Measurements from ENCODE around the gene GPATCH11.

GPATCH11 gene

DNA sequence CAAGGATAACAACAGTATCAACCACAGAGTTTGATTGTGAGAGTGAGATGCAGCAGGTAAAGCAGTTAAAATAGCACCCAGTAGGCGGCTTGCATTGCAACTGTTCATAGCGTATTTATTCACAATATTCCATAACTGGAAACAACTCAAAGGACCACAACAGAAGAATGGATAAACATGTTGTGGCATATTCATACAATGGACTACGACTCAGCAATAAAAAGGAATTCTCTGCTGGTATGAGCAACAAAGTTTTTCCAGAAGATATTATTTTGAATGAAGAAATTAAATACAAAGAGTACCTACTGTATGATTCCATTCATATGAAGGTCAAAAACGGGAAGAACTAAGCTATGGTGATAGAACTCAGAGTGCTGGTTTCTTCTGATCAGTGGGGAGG lies 25.2 kb downstream of the GPATCH11 start:
- no peak for DNase-seq (ENCODE audit: low spot score)

DNA sequence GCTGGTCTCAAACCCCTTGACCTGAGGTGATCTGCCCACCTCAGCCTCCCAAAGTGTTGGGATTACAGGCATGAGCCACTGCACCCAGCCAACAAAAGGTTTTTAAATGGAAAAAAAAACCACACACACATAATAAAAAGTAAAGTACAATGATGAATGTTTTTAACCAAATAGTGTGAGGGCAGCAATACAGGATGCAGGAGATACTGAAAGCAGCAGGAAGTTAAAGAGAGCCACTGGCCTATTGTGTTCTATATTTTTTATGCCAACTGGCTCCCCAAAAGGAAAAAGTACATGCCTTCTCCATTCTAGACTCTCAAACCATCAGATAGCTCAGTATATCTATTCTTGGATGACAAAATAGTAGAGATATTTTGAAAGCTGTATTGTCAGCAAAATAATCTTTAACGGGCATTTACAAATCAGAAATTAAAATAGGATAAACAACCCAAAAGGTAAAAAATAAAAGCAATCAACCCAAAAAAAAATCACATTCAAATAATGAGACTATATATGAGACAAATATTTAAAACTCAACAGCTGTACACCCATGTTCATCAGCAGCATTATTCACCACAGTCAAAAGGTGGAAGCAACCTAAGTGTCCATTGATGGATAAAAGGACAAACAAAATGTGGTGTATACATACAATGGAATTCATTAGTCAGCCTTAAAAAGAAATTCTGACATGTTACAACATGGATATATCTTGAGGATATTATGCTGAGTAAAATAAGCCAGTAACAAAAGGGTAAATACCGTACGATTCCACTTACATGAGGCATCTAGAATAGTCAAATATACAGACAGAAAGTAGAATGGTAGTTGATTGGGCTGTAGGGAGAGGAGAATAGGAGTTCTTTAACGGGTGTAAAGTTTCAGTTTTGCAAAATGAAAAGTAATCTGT lies 26.2 kb downstream of the GPATCH11 start:
- DNase-seq (ENCODE audit: low spot score), result no peak

DNA sequence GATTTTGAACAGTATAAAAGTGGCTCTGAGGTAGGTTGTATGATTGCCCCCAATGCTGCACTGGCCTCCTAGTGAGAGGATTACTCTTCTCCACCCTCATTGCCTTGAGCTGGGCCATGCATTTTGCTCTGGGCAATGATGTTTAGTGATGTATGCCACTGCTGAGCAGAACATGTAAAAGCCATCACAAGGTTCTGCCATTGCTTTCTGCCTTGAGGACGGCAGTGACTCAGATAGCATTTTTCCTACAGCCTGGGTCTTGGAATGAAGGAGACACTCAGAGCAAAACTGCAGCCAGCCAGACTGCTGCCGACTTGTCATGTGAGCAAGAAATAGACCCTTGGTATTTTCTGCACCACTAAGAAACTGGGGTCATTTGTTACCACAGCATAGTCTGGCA lies 27.6 kb downstream of the GPATCH11 start:
- DNase-seq (ENCODE audit: low spot score), result no peak

DNA sequence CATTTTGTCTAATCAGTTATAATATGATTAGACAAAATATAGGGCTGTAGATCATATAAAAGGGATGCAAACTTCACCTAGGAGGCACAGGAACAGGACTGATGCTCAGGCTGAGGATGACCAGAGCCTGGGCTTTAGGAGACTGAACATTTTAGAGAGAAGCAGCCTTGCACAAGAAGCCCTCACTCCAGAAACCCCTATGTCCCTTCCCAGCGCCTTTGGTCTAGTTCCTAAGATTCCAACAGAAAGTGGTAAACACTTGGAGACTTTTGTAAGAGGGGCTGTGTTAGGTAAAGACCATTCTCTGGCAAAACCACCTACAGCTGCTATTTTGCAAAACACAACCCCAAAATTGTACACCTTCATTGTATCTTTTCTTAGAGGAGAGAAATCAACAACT lies 33.2 kb downstream of the GPATCH11 start:
- DNase-seq (ENCODE audit: low spot score), result no peak

DNA sequence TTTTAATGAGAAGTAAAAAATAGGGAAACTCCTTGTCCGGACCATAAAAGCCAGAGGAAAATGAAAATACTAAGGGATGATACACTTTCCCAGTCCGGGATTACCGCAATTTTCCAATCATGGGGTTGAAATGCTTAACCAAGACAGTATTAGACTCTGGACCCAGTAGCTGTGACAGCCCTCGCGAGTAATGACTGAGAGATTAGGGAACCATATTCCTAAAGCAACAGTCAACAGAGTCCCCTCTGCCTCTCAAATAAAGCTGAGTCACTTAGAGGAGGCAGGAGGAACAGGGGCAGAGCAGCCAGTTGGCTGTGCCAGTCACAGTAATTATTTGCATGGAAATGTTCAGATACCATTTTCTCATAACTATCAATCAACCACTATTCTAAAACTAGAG lies 34.8 kb downstream of the GPATCH11 start:
- no peak for DNase-seq (ENCODE audit: low spot score)

DNA sequence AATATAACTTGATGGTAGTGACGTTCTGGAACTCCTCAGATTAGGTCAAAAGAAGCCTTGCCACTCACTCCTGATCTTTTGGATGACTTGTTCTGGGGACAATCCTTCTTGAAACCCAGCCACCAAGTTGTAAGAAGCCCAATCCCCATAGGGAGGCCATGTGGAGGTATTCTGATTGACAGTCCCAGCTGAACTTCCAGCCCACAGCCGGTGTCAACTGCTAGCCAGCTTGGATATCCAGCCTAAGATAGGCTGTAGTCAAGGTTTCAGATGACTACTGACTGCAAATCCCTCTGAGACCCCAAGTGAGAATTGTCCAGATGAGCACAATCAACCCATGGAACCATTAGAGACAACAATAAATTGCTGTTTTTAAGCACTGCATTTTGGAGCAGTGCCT lies 41.1 kb downstream of the GPATCH11 start:
- DNase-seq (ENCODE audit: low spot score), result no peak

DNA sequence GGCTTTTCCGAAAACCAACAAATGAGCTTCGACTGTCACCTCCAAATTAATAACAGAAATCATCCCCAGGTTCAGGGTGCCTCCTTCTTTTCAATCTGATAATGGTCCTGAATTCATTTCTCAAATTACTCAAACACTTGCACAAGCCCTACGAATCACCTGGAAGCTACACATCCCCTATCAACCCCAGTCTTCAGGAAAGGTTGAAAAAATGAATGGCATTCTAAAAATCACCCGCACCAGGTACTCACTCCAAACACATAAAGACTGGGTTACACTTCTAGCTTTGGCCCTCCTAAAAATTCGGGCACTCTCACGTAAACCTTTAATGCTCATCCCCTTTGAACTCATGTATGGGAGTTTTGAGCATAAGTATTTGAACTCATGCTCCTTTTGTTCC lies 48.6 kb downstream of the GPATCH11 start:
- no peak for DNase-seq (ENCODE audit: low spot score)

DNA sequence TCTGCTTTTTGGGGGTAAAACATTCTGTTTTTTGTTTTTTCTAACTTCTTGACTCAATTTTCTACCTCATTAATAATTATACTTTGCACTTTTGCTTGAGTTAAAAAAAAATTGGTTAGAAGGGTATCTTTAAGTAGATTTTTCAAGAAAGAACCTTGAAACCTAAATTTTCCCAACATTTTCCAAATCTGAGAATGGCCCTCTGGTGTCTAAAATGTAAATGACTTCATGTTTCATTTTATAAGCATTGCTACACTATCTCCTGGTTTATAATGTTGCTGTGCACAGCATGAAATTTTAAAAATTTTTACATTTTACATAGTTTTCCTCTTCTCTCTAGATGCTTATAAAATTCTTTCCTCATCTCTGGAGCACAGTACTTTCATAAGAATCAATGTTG lies 58.2 kb downstream of the GPATCH11 start:
- no peak for DNase-seq (ENCODE audit: low spot score)

DNA sequence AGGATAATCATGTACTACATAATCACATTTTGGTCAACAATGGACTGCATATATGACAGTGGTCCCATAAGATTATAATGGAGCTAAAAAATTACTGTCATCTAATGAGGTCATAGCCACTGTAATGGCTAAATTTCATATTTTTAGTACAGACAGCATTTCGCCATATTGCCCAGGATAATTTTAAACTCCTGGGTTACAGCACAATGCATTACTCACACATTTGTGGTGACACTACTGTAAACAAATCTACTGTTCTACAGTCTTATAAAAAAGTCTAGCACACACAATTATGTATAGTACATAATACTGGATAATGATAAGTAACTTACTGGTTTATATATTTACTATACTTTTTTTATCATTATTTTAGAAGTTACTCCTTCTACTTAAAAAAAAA lies 59.7 kb downstream of the GPATCH11 start:
- no peak for DNase-seq (ENCODE audit: low spot score)

DNA sequence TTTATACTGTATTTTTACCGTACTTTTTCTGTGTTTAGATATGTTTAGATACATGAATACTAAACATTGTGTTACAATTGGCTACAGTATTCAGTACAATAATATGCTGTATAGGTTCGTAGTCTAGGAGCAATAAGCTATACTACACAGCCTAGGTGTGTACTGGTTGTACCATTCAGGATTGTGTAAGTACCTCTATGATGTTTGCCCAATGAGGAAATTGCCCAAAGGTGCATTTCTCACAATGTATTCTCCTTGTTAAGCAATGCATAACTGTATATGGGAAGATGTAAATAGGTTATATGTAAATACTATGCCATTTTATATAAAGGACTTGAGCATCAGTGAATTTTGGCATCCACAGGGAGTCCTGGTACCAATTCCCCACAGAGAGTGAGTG lies 61.7 kb downstream of the GPATCH11 start:
- no peak for DNase-seq (ENCODE audit: low spot score)

DNA sequence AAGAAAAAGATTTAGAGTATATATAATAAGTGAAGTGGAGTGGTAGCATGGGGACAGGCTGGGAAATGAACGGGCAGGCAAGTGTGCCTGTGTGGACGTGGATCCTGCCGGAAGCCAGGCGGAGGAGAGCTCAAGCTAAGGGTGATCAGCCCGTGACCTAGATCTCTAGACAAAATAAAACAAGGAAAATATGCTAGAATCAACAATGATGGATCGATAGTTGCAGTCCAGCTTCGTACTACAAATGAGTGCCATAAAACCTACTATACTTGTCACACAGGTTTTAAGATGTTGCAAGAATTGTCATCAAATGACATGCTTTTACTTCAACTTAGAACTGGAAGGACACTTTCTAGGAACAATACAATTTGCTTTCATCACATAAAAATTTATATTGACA lies 64.0 kb downstream of the GPATCH11 start:
- DNase-seq (ENCODE audit: low spot score), result no peak
